ENCODE data around the gene RASAL1.

- no peak for TF ChIP-seq ELF4 (IDR thresholded peaks at IDR 0.05)
- no peak for TF ChIP-seq HDGF (IDR thresholded peaks at IDR 0.05; ENCODE audit: borderline replicate concordance)
- TF ChIP-seq, protein P1, sequence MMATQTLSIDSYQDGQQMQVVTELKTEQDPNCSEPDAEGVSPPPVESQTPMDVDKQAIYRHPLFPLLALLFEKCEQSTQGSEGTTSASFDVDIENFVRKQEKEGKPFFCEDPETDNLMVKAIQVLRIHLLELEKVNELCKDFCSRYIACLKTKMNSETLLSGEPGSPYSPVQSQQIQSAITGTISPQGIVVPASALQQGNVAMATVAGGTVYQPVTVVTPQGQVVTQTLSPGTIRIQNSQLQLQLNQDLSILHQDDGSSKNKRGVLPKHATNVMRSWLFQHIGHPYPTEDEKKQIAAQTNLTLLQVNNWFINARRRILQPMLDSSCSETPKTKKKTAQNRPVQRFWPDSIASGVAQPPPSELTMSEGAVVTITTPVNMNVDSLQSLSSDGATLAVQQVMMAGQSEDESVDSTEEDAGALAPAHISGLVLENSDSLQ (IDR thresholded peaks at IDR 0.05), result no peak
- TF ChIP-seq ARNT (IDR thresholded peaks at IDR 0.05), result no peak
- TF ChIP-seq NFRKB (IDR thresholded peaks at IDR 0.05), result no peak
- TF ChIP-seq BHLHE40 (IDR thresholded peaks at IDR 0.05; ENCODE audit: borderline replicate concordance), result no peak
- no peak for TF ChIP-seq L3MBTL2 (conservative IDR thresholded peaks at IDR 0.05)
- no peak for TF ChIP-seq SP1 (IDR thresholded peaks at IDR 0.05)
- TF ChIP-seq FOXM1 (IDR thresholded peaks at IDR 0.05; ENCODE audit: borderline replicate concordance), result no peak
- no peak for TF ChIP-seq FOXA1 (IDR thresholded peaks at IDR 0.05)
- TF ChIP-seq TARDBP (IDR thresholded peaks at IDR 0.05), result no peak
- no peak for TF ChIP-seq FOXK2 (IDR thresholded peaks at IDR 0.05)
- TF ChIP-seq CTBP1 (IDR thresholded peaks at IDR 0.05; ENCODE audit: borderline replicate concordance), result no peak
Measured at GRCh38 chr12:113173081-113173698, 37.6 kb upstream of the RASAL1 start.

Measured in HEK293T (cell line).